GM12878 (cell line): ENCODE data around the gene PTCD3. TPM values are rescaled to one million over a fixed set of nuclear protein-coding genes. Genes with fewer than 3 reads are reported as not detected.
A peak's percentile ranks its signal among the peaks of the same experiment; 100 is the strongest.

Experiments used
- ATAC-seq: fragments of 200-7000 bp; cut with Tn5 transposase; 3 replicates; pipeline ENCODE4 v1.9.1; 2020; ENCODE audit warnings: mild to moderate bottlenecking, moderate library complexity
- BruUV-seq: library from RNA; stranded (reverse); fragments of 400-500 nt; replicated peaks from 2 replicates; lab custom pipeline; 2021; lab: Mats Ljungman, UMichigan
- CTCF ChIA-PET: fragments of 300-600 bp; sonication (Branson Sonifier 250); formaldehyde crosslinking; extraction: SDS; loops from one replicate; lab custom pipeline; 2021; ENCODE audit warnings: inconsistent platforms; lab: Yijun Ruan, JAX
- POLR2A ChIA-PET: fragments of 350-600 bp; formaldehyde crosslinking; extraction: SDS; loops from one replicate; lab custom pipeline; 2021; ENCODE audit warnings: inconsistent platforms; lab: Charles Lee
- RAD21 ChIA-PET: fragments of 300-600 bp; sonication (Branson Sonifier 250); formaldehyde crosslinking; loops from one replicate; lab custom pipeline; 2023; ENCODE audit warnings: antibody characterized with exemption; ENCODE audit not compliant: unreplicated experiment; lab: Charles Lee
- SMC1A ChIA-PET: fragments of 300-600 bp; sonication (Branson Sonifier 250); formaldehyde crosslinking; loops from one replicate; lab custom pipeline; 2023; ENCODE audit not compliant: unreplicated experiment, uncharacterized antibody; lab: Charles Lee
- DNase-seq: peaks from one replicate; pipeline ENCODE4 v3.0.0-alpha.2; 2011; ENCODE audit warnings: low read depth, low spot score
- FAIRE-seq: peaks from 3 replicates; lab custom pipeline; 2011; peaks lifted over from hg19 to GRCh38; lab: Jason Lieb, UNC
- H2AFZ ChIP-seq: 2 replicates; pipeline ENCODE4 v1.6.0; 2011; ENCODE audit warnings: low read depth, low read length, control low read depth; ENCODE audit not compliant: control insufficient read depth
- H3K27ac ChIP-seq: 2 replicates; pipeline ENCODE4 v1.5.1; 2011; ENCODE audit warnings: control low read depth; ENCODE audit not compliant: control insufficient read depth, insufficient read depth
- H3K27me3 ChIP-seq, 2 experiments: replicated peaks in 1 of 2; 2 replicates each; pipeline versions ENCODE4 v1.6.0 to v1.6.1; 2011; ENCODE audit warnings: low read length in 1 of 2; ENCODE audit not compliant: control insufficient read depth in 2 of 2, insufficient read depth in 2 of 2
- H3K36me3 ChIP-seq, 2 experiments: 2 replicates each; pipeline ENCODE4 v1.5.1; 2011; ENCODE audit warnings: low read length in 1 of 2; ENCODE audit not compliant: control insufficient read depth in 2 of 2, insufficient read depth in 2 of 2
- H3K4me1 ChIP-seq: 2 replicates; pipeline ENCODE4 v1.6.1; 2011; ENCODE audit warnings: mild to moderate bottlenecking, low read length, moderate library complexity, mixed read lengths; ENCODE audit not compliant: control insufficient read depth, insufficient read depth
- H3K4me2 ChIP-seq: 2 replicates; pipeline ENCODE4 v1.6.0; 2011; ENCODE audit warnings: control low read depth; ENCODE audit not compliant: control insufficient read depth, insufficient read depth
- H3K4me3 ChIP-seq: fragments of 200-600 bp; sonication (generic); 2 replicates; pipeline ENCODE4 v1.5.1; 2016
- H3K79me2 ChIP-seq: 2 replicates; pipeline ENCODE4 v1.6.0; 2011; ENCODE audit warnings: low read length; ENCODE audit not compliant: control insufficient read depth, insufficient read depth
- H3K9ac ChIP-seq: 2 replicates; pipeline ENCODE4 v1.8.0; 2011; ENCODE audit warnings: low read length, control low read depth, mixed read lengths; ENCODE audit not compliant: control insufficient read depth, insufficient read depth
- H3K9me3 ChIP-seq: replicated peaks from 3 replicates; pipeline ENCODE4 v1.5.1; 2011; ENCODE audit warnings: mild to moderate bottlenecking, low read length; ENCODE audit not compliant: control insufficient read depth, insufficient read depth
- H4K20me1 ChIP-seq: 2 replicates; pipeline ENCODE4 v1.6.0; 2011; ENCODE audit not compliant: control insufficient read depth, insufficient read depth
- CBX5 ChIP-seq: sonication (generic); IDR thresholded peaks from 2 replicates; pipeline ENCODE4 v1.6.1; 2016; ENCODE audit warnings: low read depth, moderate library complexity, mild to moderate bottlenecking, inconsistent platforms
- HDGF ChIP-seq: fragments of 450-650 bp; IDR thresholded peaks from 2 replicates; pipeline ENCODE4 v1.6.1; 2016; ENCODE audit warnings: antibody characterized with exemption
- NFYB ChIP-seq: IDR thresholded peaks from 2 replicates; pipeline ENCODE4 v1.6.1; 2011; ENCODE audit warnings: low read depth, mild to moderate bottlenecking, low read length, improper control_type of control experiment, moderate library complexity; ENCODE audit not compliant: insufficient read depth
- NR2C1 ChIP-seq: fragments of 450-650 bp; IDR thresholded peaks from 2 replicates; pipeline ENCODE4 v1.6.1; 2017; ENCODE audit warnings: antibody characterized with exemption, mild to moderate bottlenecking, moderate library complexity
- PML ChIP-seq: IDR thresholded peaks from 2 replicates; pipeline ENCODE4 v1.6.1; 2012; ENCODE audit warnings: low read length, inconsistent platforms
- RAD21 ChIP-seq: IDR thresholded peaks from 2 replicates; pipeline ENCODE4 v1.6.1; 2011; ENCODE audit warnings: mild to moderate bottlenecking, low read depth, low read length, moderate library complexity; ENCODE audit not compliant: insufficient read depth
- RELA ChIP-seq: fragments of 450-650 bp; IDR thresholded peaks from 2 replicates; pipeline ENCODE4 v1.8.0; 2014; ENCODE audit warnings: borderline replicate concordance; ENCODE audit not compliant: partially characterized antibody
- SMC3 ChIP-seq: IDR thresholded peaks from 2 replicates; pipeline ENCODE4 v1.6.1; 2011; ENCODE audit warnings: low read length, improper control_type of control experiment, borderline replicate concordance
- ZNF24 ChIP-seq: fragments of 450-650 bp; IDR thresholded peaks from 2 replicates; pipeline ENCODE4 v1.6.1; 2017; ENCODE audit warnings: antibody characterized with exemption, mild to moderate bottlenecking
- whole genome bisulfite sequencing: methylation state at CpG from one replicate; pipeline ENCODE4 v1.1.6; 2016; ENCODE audit warnings: low lambda C conversion rate; ENCODE audit not compliant: insufficient replicate concordance, insufficient coverage; ENCODE audit errors: missing lambda C conversion rate; 5-methylcytosine and 5-hydroxymethylcytosine counted together
- in situ Hi-C: fragments of 300-500 bp; cut with MboI; formaldehyde crosslinking; loops from 9 replicates; pipeline ENCODE4 v1.14.3; 2018; ENCODE audit warnings: mixed read lengths
- intact Hi-C: fragments of 100-400 bp; cut with micrococcal nuclease; formaldehyde crosslinking; loops from one replicate; pipeline ENCODE4 v1.14.2; 2022; ENCODE audit not compliant: unreplicated experiment
- polyA plus RNA-seq, 11 experiments: library from polyadenylated mRNA; depleted of rRNA in 4 of 11; unstranded in 6 of 11; stranded (reverse) in 5 of 11; fragments of >200 nt; fragmentation: Nextera tagmentation in 4 of 11; fragmentation: Illumina TruSeq in 1 of 11; extraction: Ambion mirVana in 4 of 11; extraction: Trizol in 1 of 11; gene quantifications; 1 replicate in 1 of 11; 2 replicates in 10 of 11; pipeline versions ENCODE4 v1.2.1 to v1.2.3, GENCODE V29; 2011 to 2016; ENCODE audit warnings: inconsistent platforms in 2 of 11, missing spikeins in 2 of 11, low read depth in 1 of 11
- total RNA-seq, 4 experiments: library from RNA; depleted of rRNA in 3 of 4; stranded (reverse); fragments of >200 nt in 3 of 4; fragmentation: Illumina TruSeq in 1 of 4; extraction: Trizol in 1 of 4; gene quantifications; 2 replicates each; pipeline versions ENCODE4 v1.2.1 to v1.2.3, GENCODE V29; 2013 to 2021
- TF ChIP-seq, protein P1 (sequence below): IDR thresholded peaks from 2 replicates; pipeline ENCODE4 v1.6.1; 2012; ENCODE audit warnings: low read depth, low read length, improper control_type of control experiment
- TF ChIP-seq, protein P2 (sequence below), 3 experiments: IDR thresholded peaks in 2 of 3; conservative IDR thresholded peaks in 1 of 3; 2 replicates each; pipeline ENCODE4 v1.5.1; 2011; ENCODE audit warnings: low read depth in 3 of 3, low read length in 3 of 3, mild to moderate bottlenecking in 3 of 3, control low read depth in 2 of 3, moderate library complexity in 2 of 3, inconsistent platforms in 1 of 3, mixed read lengths in 1 of 3; ENCODE audit not compliant: control insufficient read depth in 2 of 3, insufficient read depth in 1 of 3; ENCODE audit errors: extremely low read depth in 1 of 3
- TF ChIP-seq, protein P3 (sequence below): fragments of 450-650 bp; conservative IDR thresholded peaks from 2 replicates; pipeline ENCODE4 v1.6.1; 2017; ENCODE audit warnings: mild to moderate bottlenecking, moderate library complexity
- TF ChIP-seq, protein P4 (sequence below): fragments of 450-650 bp; IDR thresholded peaks from 2 replicates; pipeline ENCODE4 v1.6.1; 2017; ENCODE audit warnings: borderline replicate concordance

The PTCD3 gene
- total and polyA plus RNA-seq, 10 of the 15 experiments (the other 5 are each of a cell fraction or from before 2014, with no cell fraction given): 44.7 to 177 (median 127) TPM

DNA sequence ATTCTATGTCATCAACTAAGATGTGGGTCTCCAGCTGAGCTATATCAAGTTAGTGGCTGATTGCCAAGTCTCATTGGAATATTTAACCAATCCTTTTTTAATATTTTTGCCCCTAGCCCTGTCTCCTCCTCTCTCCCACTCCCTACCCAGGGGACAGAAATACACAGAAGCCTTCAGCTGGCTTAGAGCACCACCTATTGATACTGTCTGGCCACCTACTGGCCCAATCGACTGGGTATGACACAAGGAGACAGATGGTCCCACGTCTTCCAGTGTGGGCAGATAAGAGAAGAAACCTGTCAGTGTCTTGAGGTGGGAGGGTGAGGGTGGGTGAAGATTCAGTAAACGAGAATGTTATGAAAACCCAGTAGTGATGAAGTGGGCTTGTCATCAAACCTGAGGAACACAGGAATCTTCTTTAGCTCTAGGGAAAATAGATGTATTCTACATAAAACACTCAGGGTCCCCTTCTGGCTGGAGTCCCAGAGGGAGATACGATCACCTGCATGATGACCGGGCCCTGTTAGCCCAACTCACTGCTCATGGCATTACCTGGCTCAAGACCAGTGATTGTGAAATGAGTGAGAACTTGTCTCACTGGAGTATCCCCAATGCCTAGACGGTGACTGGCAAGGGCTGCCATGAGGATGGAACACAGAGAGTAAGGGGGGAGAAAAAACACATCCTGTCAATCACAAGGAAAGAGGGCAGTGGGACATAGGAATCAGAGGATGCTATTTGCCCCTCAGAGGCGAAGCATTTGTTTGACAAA is 27.1 kb upstream of the PTCD3 start:
- FAIRE-seq: no peak
- no peak overlapping the region for H2AFZ ChIP-seq
- H3K9me3 ChIP-seq: no peaks in the 10 kb centered on the region; the same call in 2 of the 3 replicates
- BruUV-seq: no TSS peak
- H3K27me3 ChIP-seq: no peaks in the 10 kb centered on the region
- H3K27ac ChIP-seq: no peak overlapping the region
- H3K36me3 ChIP-seq: peaks cover 22 to 23% of the 10 kb centered on the region in 2 experiments
- no peaks in the 10 kb centered on the region for H3K79me2 ChIP-seq
- intact Hi-C loops (no loop called here), in situ Hi-C loops (loop anchor here (5.0 to 10.0 kb wide), 3 partner anchors 48 to 344 kb away; no protein-coding TSS in a partner anchor)
- no peak for DNase-seq
- ChIA-PET RAD21 (interaction anchor here (0.6 to 5.2 kb wide), 29 partner anchors 11 to 441 kb away, joined by 3 to 214 read pairs (median 6); partner anchors contain the start of genes IMMT, POLR1A, PTCD3 and ST3GAL5), CTCF (interaction anchor here (0.7 to 12.2 kb wide), 51 partner anchors 8 to 463 kb away, joined by 3 to 458 read pairs (median 6); partner anchors contain the start of genes POLR1A, PTCD3, ST3GAL5 and USP39), POLR2A (interaction anchor here (0.9 to 2.3 kb wide), 7 partner anchors 85 to 252 kb away, joined by 3 to 11 read pairs (median 6); partner anchors contain the start of gene ST3GAL5), SMC1A (interaction anchor here (0.6 to 9.1 kb wide), 36 partner anchors 11 to 502 kb away, joined by 3 to 286 read pairs (median 4); partner anchors contain the start of genes ST3GAL5 and VAMP8)
- H3K4me1 ChIP-seq: peaks cover 14% of the 10 kb centered on the region
- no peaks in the 10 kb centered on the region for H4K20me1 ChIP-seq
- WGBS: 92% methylated on average over 7 of the region's 7 CpGs
- H3K9ac ChIP-seq: no peak overlapping the region
- ATAC-seq: peak; percentile 66
- H3K4me3 ChIP-seq: no peak overlapping the region
- no peak overlapping the region for H3K4me2 ChIP-seq
- TF ChIP-seq, protein P1, sequence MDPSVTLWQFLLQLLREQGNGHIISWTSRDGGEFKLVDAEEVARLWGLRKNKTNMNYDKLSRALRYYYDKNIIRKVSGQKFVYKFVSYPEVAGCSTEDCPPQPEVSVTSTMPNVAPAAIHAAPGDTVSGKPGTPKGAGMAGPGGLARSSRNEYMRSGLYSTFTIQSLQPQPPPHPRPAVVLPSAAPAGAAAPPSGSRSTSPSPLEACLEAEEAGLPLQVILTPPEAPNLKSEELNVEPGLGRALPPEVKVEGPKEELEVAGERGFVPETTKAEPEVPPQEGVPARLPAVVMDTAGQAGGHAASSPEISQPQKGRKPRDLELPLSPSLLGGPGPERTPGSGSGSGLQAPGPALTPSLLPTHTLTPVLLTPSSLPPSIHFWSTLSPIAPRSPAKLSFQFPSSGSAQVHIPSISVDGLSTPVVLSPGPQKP: no peak
- TF ChIP-seq SMC3 (peak; percentile 64; the same call in 1 of the 2 replicates), HDGF (no peak), NFYB (no peak), NR2C1 (no peak), RAD21 (peak; percentile 83), PML (no peak), ZNF24 (no peak), RELA (no peak), CBX5 (no peak)
- TF ChIP-seq, protein P2, sequence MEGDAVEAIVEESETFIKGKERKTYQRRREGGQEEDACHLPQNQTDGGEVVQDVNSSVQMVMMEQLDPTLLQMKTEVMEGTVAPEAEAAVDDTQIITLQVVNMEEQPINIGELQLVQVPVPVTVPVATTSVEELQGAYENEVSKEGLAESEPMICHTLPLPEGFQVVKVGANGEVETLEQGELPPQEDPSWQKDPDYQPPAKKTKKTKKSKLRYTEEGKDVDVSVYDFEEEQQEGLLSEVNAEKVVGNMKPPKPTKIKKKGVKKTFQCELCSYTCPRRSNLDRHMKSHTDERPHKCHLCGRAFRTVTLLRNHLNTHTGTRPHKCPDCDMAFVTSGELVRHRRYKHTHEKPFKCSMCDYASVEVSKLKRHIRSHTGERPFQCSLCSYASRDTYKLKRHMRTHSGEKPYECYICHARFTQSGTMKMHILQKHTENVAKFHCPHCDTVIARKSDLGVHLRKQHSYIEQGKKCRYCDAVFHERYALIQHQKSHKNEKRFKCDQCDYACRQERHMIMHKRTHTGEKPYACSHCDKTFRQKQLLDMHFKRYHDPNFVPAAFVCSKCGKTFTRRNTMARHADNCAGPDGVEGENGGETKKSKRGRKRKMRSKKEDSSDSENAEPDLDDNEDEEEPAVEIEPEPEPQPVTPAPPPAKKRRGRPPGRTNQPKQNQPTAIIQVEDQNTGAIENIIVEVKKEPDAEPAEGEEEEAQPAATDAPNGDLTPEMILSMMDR (IDR thresholded peaks at IDR 0.05 in 2 of 3, conservative IDR thresholded peaks at IDR 0.05 in 1 of 3; ENCODE audit: control insufficient read depth in 2 of 3, extremely low read depth in 1 of 3, insufficient read depth in 1 of 3, low read depth in 3 of 3, low read length in 3 of 3): peak; percentile 54 to 74 (median 60); a peak in 5 of 6 replicates
- TF ChIP-seq, protein P3, sequence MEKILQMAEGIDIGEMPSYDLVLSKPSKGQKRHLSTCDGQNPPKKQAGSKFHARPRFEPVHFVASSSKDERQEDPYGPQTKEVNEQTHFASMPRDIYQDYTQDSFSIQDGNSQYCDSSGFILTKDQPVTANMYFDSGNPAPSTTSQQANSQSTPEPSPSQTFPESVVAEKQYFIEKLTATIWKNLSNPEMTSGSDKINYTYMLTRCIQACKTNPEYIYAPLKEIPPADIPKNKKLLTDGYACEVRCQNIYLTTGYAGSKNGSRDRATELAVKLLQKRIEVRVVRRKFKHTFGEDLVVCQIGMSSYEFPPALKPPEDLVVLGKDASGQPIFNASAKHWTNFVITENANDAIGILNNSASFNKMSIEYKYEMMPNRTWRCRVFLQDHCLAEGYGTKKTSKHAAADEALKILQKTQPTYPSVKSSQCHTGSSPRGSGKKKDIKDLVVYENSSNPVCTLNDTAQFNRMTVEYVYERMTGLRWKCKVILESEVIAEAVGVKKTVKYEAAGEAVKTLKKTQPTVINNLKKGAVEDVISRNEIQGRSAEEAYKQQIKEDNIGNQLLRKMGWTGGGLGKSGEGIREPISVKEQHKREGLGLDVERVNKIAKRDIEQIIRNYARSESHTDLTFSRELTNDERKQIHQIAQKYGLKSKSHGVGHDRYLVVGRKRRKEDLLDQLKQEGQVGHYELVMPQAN: no peak
- TF ChIP-seq, protein P4, sequence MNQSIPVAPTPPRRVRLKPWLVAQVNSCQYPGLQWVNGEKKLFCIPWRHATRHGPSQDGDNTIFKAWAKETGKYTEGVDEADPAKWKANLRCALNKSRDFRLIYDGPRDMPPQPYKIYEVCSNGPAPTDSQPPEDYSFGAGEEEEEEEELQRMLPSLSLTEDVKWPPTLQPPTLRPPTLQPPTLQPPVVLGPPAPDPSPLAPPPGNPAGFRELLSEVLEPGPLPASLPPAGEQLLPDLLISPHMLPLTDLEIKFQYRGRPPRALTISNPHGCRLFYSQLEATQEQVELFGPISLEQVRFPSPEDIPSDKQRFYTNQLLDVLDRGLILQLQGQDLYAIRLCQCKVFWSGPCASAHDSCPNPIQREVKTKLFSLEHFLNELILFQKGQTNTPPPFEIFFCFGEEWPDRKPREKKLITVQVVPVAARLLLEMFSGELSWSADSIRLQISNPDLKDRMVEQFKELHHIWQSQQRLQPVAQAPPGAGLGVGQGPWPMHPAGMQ: no peak
